ENCODE measurements around the gene CLECL1. TPM values are rescaled to one million over a fixed set of nuclear protein-coding genes. Genes with fewer than 3 reads are reported as not detected.
"Not testable (repeated sequence)": the region's sequence is repeated elsewhere in the genome, so short reads cannot be mapped to it uniquely, and the experiment has no call there.

The CLECL1 gene
- total RNA-seq, 2 experiments from 2014 or later = 0.72 to 1.0 TPM

GRCh38 chr12:9749640-9750039 is 16.7 kb upstream of the CLECL1 start:
- H3K4me1 Mint-ChIP-seq = peaks cover 46% of the 10 kb centered on the region
- DNase-seq (no peak), ATAC-seq (ENCODE audit: low read depth) (no peak)
- H3K27me3 Mint-ChIP-seq = no peaks in the 10 kb centered on the region
- POLR2A ChIA-PET = interaction anchor here (1.5 to 16.2 kb wide), 5 partner anchors 12 to 805 kb away, joined by 4 to 420 read pairs (median 16); partner anchors contain the start of gene CD69
- peaks cover 28% of the 10 kb centered on the region for H3K36me3 Mint-ChIP-seq
- no peak overlapping the region for H3K27ac Mint-ChIP-seq
- no peaks in the 10 kb centered on the region for H3K9me3 Mint-ChIP-seq
- H3K4me3 Mint-ChIP-seq = no peak overlapping the region

- DNase-seq (no peak), ATAC-seq (ENCODE audit: low read depth) (no peak)
- H3K27ac Mint-ChIP-seq = no peak overlapping the region
- peaks cover 9% of the 10 kb centered on the region for H3K36me3 Mint-ChIP-seq
- POLR2A ChIA-PET = no interaction called here
- H3K9me3 Mint-ChIP-seq = no peaks in the 10 kb centered on the region
- H3K4me1 Mint-ChIP-seq = peaks cover 45% of the 10 kb centered on the region
- no peaks in the 10 kb centered on the region for H3K27me3 Mint-ChIP-seq
- H3K4me3 Mint-ChIP-seq = no peak overlapping the region
These were observed 12.3 kb upstream of the CLECL1 start for GRCh38 chr12:9745199-9745598.

GRCh38 chr12:9742661-9743060 is 9.8 kb upstream of the CLECL1 start:
- POLR2A ChIA-PET = interaction anchor here (0.7 to 5.3 kb wide), 24 partner anchors 9 to 164 kb away, joined by 3 to 84 read pairs (median 4); partner anchors contain the start of genes CD69 and CLEC2D
- Mint-ChIP-seq H3K36me3 (peaks cover 20% of the 10 kb centered on the region), H3K9me3 (peaks cover 2% of the 10 kb centered on the region), H3K27me3 (no peaks in the 10 kb centered on the region), H3K4me3 (peak overlapping the region; percentile 94), H3K4me1 (peaks cover 55% of the 10 kb centered on the region), H3K27ac (peak overlapping the region; percentile 99)
- peak; percentile 53 for DNase-seq
- ATAC-seq (ENCODE audit: low read depth) = peak; percentile 67

GRCh38 chr12:9741726-9742125 is 8.8 kb upstream of the CLECL1 start:
- DNase-seq (peak; percentile 54), ATAC-seq (ENCODE audit: low read depth) (peak; percentile 66)
- H3K9me3 Mint-ChIP-seq = peaks cover 2% of the 10 kb centered on the region
- POLR2A ChIA-PET = interaction anchor here (1.0 to 5.3 kb wide), 13 partner anchors 9 to 100 kb away, joined by 3 to 84 read pairs (median 12); partner anchors contain the start of genes CD69 and CLEC2D
- peaks cover 21% of the 10 kb centered on the region for H3K36me3 Mint-ChIP-seq
- no peaks in the 10 kb centered on the region for H3K27me3 Mint-ChIP-seq
- peak overlapping the region; percentile 94 for H3K4me3 Mint-ChIP-seq
- H3K27ac Mint-ChIP-seq = peak overlapping the region; percentile 99
- peaks cover 59% of the 10 kb centered on the region for H3K4me1 Mint-ChIP-seq

- Mint-ChIP-seq H3K27me3 (no peaks in the 10 kb centered on the region), H3K36me3 (peaks cover 26% of the 10 kb centered on the region), H3K27ac (peak overlapping the region; percentile 80), H3K4me3 (peak overlapping the region; percentile 84), H3K4me1 (peaks cover 64% of the 10 kb centered on the region), H3K9me3 (peaks cover 2% of the 10 kb centered on the region)
- POLR2A ChIA-PET = interaction anchor here (0.7 to 5.3 kb wide), 5 partner anchors 19 to 91 kb away, joined by 3 to 84 read pairs (median 12); partner anchors contain the start of genes CD69 and CLEC2D
- peak; percentile 44 for ATAC-seq (ENCODE audit: low read depth)
- DNase-seq = no peak
These were observed 7.3 kb upstream of the CLECL1 start for GRCh38 chr12:9740106-9740750.

GRCh38 chr12:9739404-9740105 is 6.7 kb upstream of the CLECL1 start:
- not testable (repeated sequence) for H3K9me3 Mint-ChIP-seq; H3K27me3 Mint-ChIP-seq; ATAC-seq (ENCODE audit: low read depth)
- Mint-ChIP-seq H3K4me1 (peaks cover 58% of the 10 kb centered on the region), H3K36me3 (peaks cover 26% of the 10 kb centered on the region), H3K27ac (peak overlapping the region; percentile 80), H3K4me3 (peak overlapping the region; percentile 84)
- peak; percentile 55 for DNase-seq
- POLR2A ChIA-PET = interaction anchor here (0.7 to 5.3 kb wide), 7 partner anchors 10 to 90 kb away, joined by 3 to 84 read pairs (median 4); partner anchors contain the start of genes CD69 and CLEC2D

- Mint-ChIP-seq H3K4me1 (peaks cover 59% of the 10 kb centered on the region), H3K36me3 (peaks cover 26% of the 10 kb centered on the region), H3K4me3 (peak overlapping the region; percentile 75), H3K27ac (peak overlapping the region; percentile 82)
- DNase-seq; H3K27me3 Mint-ChIP-seq; ATAC-seq (ENCODE audit: low read depth); H3K9me3 Mint-ChIP-seq: not testable (repeated sequence)
- POLR2A ChIA-PET = interaction anchor here (0.8 to 5.3 kb wide), 5 partner anchors 9 to 90 kb away, joined by 3 to 84 read pairs (median 3); partner anchors contain the start of genes CD69 and CLEC2D
These were observed 6.0 kb upstream of the CLECL1 start for GRCh38 chr12:9738905-9739304.

- H3K9me3 Mint-ChIP-seq = peaks cover 3% of the 10 kb centered on the region
- POLR2A ChIA-PET = interaction anchor here (0.8 to 1.6 kb wide), 3 partner anchors 66 to 89 kb away, joined by 3 to 4 read pairs (median 4); no protein-coding TSS in a partner anchor
- peak overlapping the region; percentile 72 for H3K4me3 Mint-ChIP-seq
- peaks cover 55% of the 10 kb centered on the region for H3K4me1 Mint-ChIP-seq
- DNase-seq (no peak), ATAC-seq (ENCODE audit: low read depth) (no peak)
- peaks cover 29% of the 10 kb centered on the region for H3K36me3 Mint-ChIP-seq
- H3K27ac Mint-ChIP-seq = peak overlapping the region; percentile 92
- H3K27me3 Mint-ChIP-seq = no peaks in the 10 kb centered on the region
These were observed 4.2 kb upstream of the CLECL1 start for GRCh38 chr12:9736936-9737705.

GRCh38 chr12:9735601-9736000 is 2.7 kb upstream of the CLECL1 start:
- H3K4me1 Mint-ChIP-seq = peaks cover 55% of the 10 kb centered on the region
- H3K27me3 Mint-ChIP-seq = no peaks in the 10 kb centered on the region
- peaks cover 3% of the 10 kb centered on the region for H3K9me3 Mint-ChIP-seq
- DNase-seq (no peak), ATAC-seq (ENCODE audit: low read depth) (no peak)
- H3K4me3 Mint-ChIP-seq = no peak overlapping the region
- H3K27ac Mint-ChIP-seq = no peak overlapping the region
- POLR2A ChIA-PET = no interaction called here
- peaks cover 28% of the 10 kb centered on the region for H3K36me3 Mint-ChIP-seq

- H3K4me1 Mint-ChIP-seq = peaks cover 29% of the 10 kb centered on the region
- POLR2A ChIA-PET = interaction anchor here (1.1 to 1.5 kb wide), 2 partner anchors 24 to 84 kb away, joined by 3 to 5 read pairs; no protein-coding TSS in a partner anchor
- peaks cover 1% of the 10 kb centered on the region for H3K9me3 Mint-ChIP-seq
- H3K36me3 Mint-ChIP-seq = peaks cover 12% of the 10 kb centered on the region
- H3K4me3 Mint-ChIP-seq = peak overlapping the region; percentile 58
- no peaks in the 10 kb centered on the region for H3K27me3 Mint-ChIP-seq
- peak overlapping the region; percentile 35 for H3K27ac Mint-ChIP-seq
- ATAC-seq (ENCODE audit: low read depth) = peak; percentile 72
- DNase-seq = no peak
These were observed 1.1 kb downstream of the CLECL1 start for GRCh38 chr12:9731797-9732196.

GRCh38 chr12:9731393-9731792 is 1.5 kb downstream of the CLECL1 start:
- no peak for DNase-seq
- no peaks in the 10 kb centered on the region for H3K27me3 Mint-ChIP-seq
- peaks cover 11% of the 10 kb centered on the region for H3K36me3 Mint-ChIP-seq

GRCh38 chr12:9730591-9730990 is 2.3 kb downstream of the CLECL1 start:
- POLR2A ChIA-PET = interaction anchor here (1.0 to 1.4 kb wide), 4 partner anchors 8 to 83 kb away, joined by 3 to 5 read pairs (median 4); no protein-coding TSS in a partner anchor
- H3K4me3 Mint-ChIP-seq = no peak overlapping the region
- DNase-seq (no peak), ATAC-seq (ENCODE audit: low read depth) (no peak)
- H3K4me1 Mint-ChIP-seq = peaks cover 23% of the 10 kb centered on the region
- peaks cover 1% of the 10 kb centered on the region for H3K9me3 Mint-ChIP-seq
- H3K27me3 Mint-ChIP-seq = no peaks in the 10 kb centered on the region
- H3K36me3 Mint-ChIP-seq = peaks cover 8% of the 10 kb centered on the region
- H3K27ac Mint-ChIP-seq = no peak overlapping the region

More at GRCh38 chr12:9731393-9731792, 1.5 kb downstream of the CLECL1 start:
- Mint-ChIP-seq H3K4me3 (peak overlapping the region; percentile 58), H3K9me3 (peaks cover 1% of the 10 kb centered on the region), H3K27ac (peak overlapping the region; percentile 35), H3K4me1 (peaks cover 26% of the 10 kb centered on the region)
- ATAC-seq (ENCODE audit: low read depth) = no peak
- POLR2A ChIA-PET = interaction anchor here (1.1 to 1.5 kb wide), 2 partner anchors 23 to 83 kb away, joined by 3 to 5 read pairs; no protein-coding TSS in a partner anchor
